ENCODE measurements around the gene OSBPL8.
"Not testable (repeated sequence)": the region's sequence is repeated elsewhere in the genome, so short reads cannot be mapped to it uniquely, and the experiment has no call there.

Gene OSBPL8

GRCh38 chr12:76383988-76384387, 175.6 kb downstream of the OSBPL8 start:
- no peak overlapping the region for H3K27ac ChIP-seq (replicated peaks; ENCODE audit: low read length)
- H2BK12ac ChIP-seq (ENCODE audit: low read length): no peak overlapping the region
- no CpG with 5 or more reads among the region's 3 CpGs for WGBS, 2 donors (ENCODE audit: extremely low coverage in 2 of 2, insufficient read length in 2 of 2, insufficient replicate concordance in 1 of 2)
- no peaks in the 10 kb centered on the region for H3K79me1 ChIP-seq (ENCODE audit: low read depth, low read length)
- no peak overlapping the region for H3K23ac ChIP-seq (ENCODE audit: low read depth, low read length, poor library complexity)
- no peak overlapping the region for H2BK5ac ChIP-seq (ENCODE audit: low read length)
- H3K9ac ChIP-seq (ENCODE audit: low read depth, low read length, poor library complexity): no peak overlapping the region
- H2AFZ ChIP-seq (ENCODE audit: low read length): no peak overlapping the region
- H4K8ac ChIP-seq (ENCODE audit: low read depth, low read length): no peak overlapping the region
- H3K14ac ChIP-seq (ENCODE audit: low read length): no peak overlapping the region
- H3K4me3 ChIP-seq (ENCODE audit: low read length in 2 of 2): no peak overlapping the region
- H3K4me2 ChIP-seq (ENCODE audit: insufficient read depth, low read length, poor library complexity, severe bottlenecking): no peak overlapping the region
- H3K36me3 ChIP-seq (replicated peaks in 1 of 2; ENCODE audit: control insufficient read depth in 2 of 2, insufficient read depth in 2 of 2, low read length in 2 of 2): peaks cover 5 to 78% of the 10 kb centered on the region in 2 donors
- no peak for DNase-seq (ENCODE audit: low spot score)
- no peak overlapping the region for H2AK5ac ChIP-seq (ENCODE audit: low read depth, low read length)
- no peaks in the 10 kb centered on the region for H3K4me1 ChIP-seq (ENCODE audit: control insufficient read depth in 2 of 2, insufficient read depth in 1 of 2, low read depth in 1 of 2, low read length in 2 of 2)
- H2BK15ac ChIP-seq (ENCODE audit: low read length): no peak overlapping the region
- no peak overlapping the region for H4K91ac ChIP-seq (ENCODE audit: low read depth, low read length, poor library complexity)
- no peak overlapping the region for H2BK120ac ChIP-seq (ENCODE audit: low read depth, low read length)
- no peaks in the 10 kb centered on the region for H3K27me3 ChIP-seq (ENCODE audit: control insufficient read depth in 3 of 3, insufficient read depth in 3 of 3, low read depth in 1 of 3, low read length in 3 of 3)
- H3K18ac ChIP-seq (ENCODE audit: low read length): no peak overlapping the region
- no peak overlapping the region for H3K4ac ChIP-seq (ENCODE audit: low read length)
- no peaks in the 10 kb centered on the region for H3K9me3 ChIP-seq (replicated peaks in 1 of 2; ENCODE audit: control insufficient read depth in 2 of 2, insufficient read depth in 1 of 2, low read depth in 1 of 2, low read length in 2 of 2)

- Histone ChIP-seq H4K8ac (ENCODE audit: low read depth, low read length) (no peak overlapping the region), H3K4me2 (ENCODE audit: insufficient read depth, low read length, poor library complexity, severe bottlenecking) (no peak overlapping the region), H2BK5ac (ENCODE audit: low read length) (no peak overlapping the region), H2BK120ac (ENCODE audit: low read depth, low read length) (no peak overlapping the region), H3K4me1 (ENCODE audit: control insufficient read depth in 2 of 2, insufficient read depth in 1 of 2, low read depth in 1 of 2, low read length in 2 of 2) (no peaks in the 10 kb centered on the region), H3K27ac (replicated peaks; ENCODE audit: low read length) (no peak overlapping the region), H2AK5ac (ENCODE audit: low read depth, low read length) (no peak overlapping the region), H3K9me3 (replicated peaks in 1 of 2; ENCODE audit: control insufficient read depth in 2 of 2, insufficient read depth in 1 of 2, low read depth in 1 of 2, low read length in 2 of 2) (no peaks in the 10 kb centered on the region), H3K4me3 (ENCODE audit: low read length in 2 of 2) (no peak overlapping the region), H3K14ac (ENCODE audit: low read length) (no peak overlapping the region), H3K27me3 (ENCODE audit: control insufficient read depth in 3 of 3, insufficient read depth in 3 of 3, low read depth in 1 of 3, low read length in 3 of 3) (no peaks in the 10 kb centered on the region), H3K4ac (ENCODE audit: low read length) (no peak overlapping the region), H3K23ac (ENCODE audit: low read depth, low read length, poor library complexity) (no peak overlapping the region), H3K36me3 (replicated peaks in 1 of 2; ENCODE audit: control insufficient read depth in 2 of 2, insufficient read depth in 2 of 2, low read length in 2 of 2) (peaks cover 2 to 77% of the 10 kb centered on the region in 2 donors), H3K9ac (ENCODE audit: low read depth, low read length, poor library complexity) (no peak overlapping the region), H3K18ac (ENCODE audit: low read length) (no peak overlapping the region), H2AFZ (ENCODE audit: low read length) (no peak overlapping the region), H2BK15ac (ENCODE audit: low read length) (no peak overlapping the region), H4K91ac (ENCODE audit: low read depth, low read length, poor library complexity) (no peak overlapping the region), H2BK12ac (ENCODE audit: low read length) (no peak overlapping the region), H3K79me1 (ENCODE audit: low read depth, low read length) (no peaks in the 10 kb centered on the region)
- WGBS, 2 donors (ENCODE audit: extremely low coverage in 2 of 2, insufficient read length in 2 of 2, insufficient replicate concordance in 1 of 2): no CpG with 5 or more reads among the region's 1 CpG
- DNase-seq (ENCODE audit: low spot score): no peak
These were observed 180.3 kb downstream of the OSBPL8 start for GRCh38 chr12:76379261-76379660.

- not testable (repeated sequence) for H3K4ac ChIP-seq (ENCODE audit: low read length); H3K14ac ChIP-seq (ENCODE audit: low read length); H2BK5ac ChIP-seq (ENCODE audit: low read length); H3K9me3 ChIP-seq (replicated peaks in 1 of 2; ENCODE audit: control insufficient read depth in 2 of 2, insufficient read depth in 1 of 2, low read depth in 1 of 2, low read length in 2 of 2); H3K18ac ChIP-seq (ENCODE audit: low read length); H3K27ac ChIP-seq (replicated peaks; ENCODE audit: low read length); H2BK15ac ChIP-seq (ENCODE audit: low read length); H3K9ac ChIP-seq (ENCODE audit: low read depth, low read length, poor library complexity); H3K4me2 ChIP-seq (ENCODE audit: insufficient read depth, low read length, poor library complexity, severe bottlenecking); H2AK5ac ChIP-seq (ENCODE audit: low read depth, low read length); H3K23ac ChIP-seq (ENCODE audit: low read depth, low read length, poor library complexity); H4K8ac ChIP-seq (ENCODE audit: low read depth, low read length); H4K91ac ChIP-seq (ENCODE audit: low read depth, low read length, poor library complexity); H3K4me1 ChIP-seq (ENCODE audit: control insufficient read depth in 2 of 2, insufficient read depth in 1 of 2, low read depth in 1 of 2, low read length in 2 of 2); H2BK120ac ChIP-seq (ENCODE audit: low read depth, low read length); DNase-seq (ENCODE audit: low spot score); H2BK12ac ChIP-seq (ENCODE audit: low read length); H3K27me3 ChIP-seq (ENCODE audit: control insufficient read depth in 3 of 3, insufficient read depth in 3 of 3, low read depth in 1 of 3, low read length in 3 of 3); H2AFZ ChIP-seq (ENCODE audit: low read length); H3K4me3 ChIP-seq (ENCODE audit: low read length in 2 of 2); H3K79me1 ChIP-seq (ENCODE audit: low read depth, low read length)
- H3K36me3 ChIP-seq (replicated peaks in 1 of 2; ENCODE audit: control insufficient read depth in 2 of 2, insufficient read depth in 2 of 2, low read length in 2 of 2): peaks cover 3 to 78% of the 10 kb centered on the region in 2 donors
- no CpG with 5 or more reads among the region's 1 CpG for WGBS, 2 donors (ENCODE audit: extremely low coverage in 2 of 2, insufficient read length in 2 of 2, insufficient replicate concordance in 1 of 2)
These were observed 182.7 kb downstream of the OSBPL8 start for GRCh38 chr12:76376876-76377275.

GRCh38 chr12:76375939-76376338, 183.6 kb downstream of the OSBPL8 start:
- Histone ChIP-seq H2BK12ac (ENCODE audit: low read length) (no peak overlapping the region), H3K9ac (ENCODE audit: low read depth, low read length, poor library complexity) (no peak overlapping the region), H2AFZ (ENCODE audit: low read length) (no peak overlapping the region), H3K4me1 (ENCODE audit: control insufficient read depth in 2 of 2, insufficient read depth in 1 of 2, low read depth in 1 of 2, low read length in 2 of 2) (no peaks in the 10 kb centered on the region), H3K14ac (ENCODE audit: low read length) (no peak overlapping the region), H2BK120ac (ENCODE audit: low read depth, low read length) (no peak overlapping the region), H2AK5ac (ENCODE audit: low read depth, low read length) (no peak overlapping the region), H3K36me3 (replicated peaks in 1 of 2; ENCODE audit: control insufficient read depth in 2 of 2, insufficient read depth in 2 of 2, low read length in 2 of 2) (peaks cover 3 to 83% of the 10 kb centered on the region in 2 donors), H4K8ac (ENCODE audit: low read depth, low read length) (no peak overlapping the region), H2BK15ac (ENCODE audit: low read length) (no peak overlapping the region), H3K9me3 (replicated peaks in 1 of 2; ENCODE audit: control insufficient read depth in 2 of 2, insufficient read depth in 1 of 2, low read depth in 1 of 2, low read length in 2 of 2) (no peaks in the 10 kb centered on the region), H2BK5ac (ENCODE audit: low read length) (no peak overlapping the region), H3K27ac (replicated peaks; ENCODE audit: low read length) (no peak overlapping the region), H3K23ac (ENCODE audit: low read depth, low read length, poor library complexity) (no peak overlapping the region), H3K4me2 (ENCODE audit: insufficient read depth, low read length, poor library complexity, severe bottlenecking) (no peak overlapping the region), H3K4ac (ENCODE audit: low read length) (no peak overlapping the region), H3K18ac (ENCODE audit: low read length) (no peak overlapping the region), H3K79me1 (ENCODE audit: low read depth, low read length) (no peaks in the 10 kb centered on the region), H4K91ac (ENCODE audit: low read depth, low read length, poor library complexity) (no peak overlapping the region), H3K27me3 (ENCODE audit: control insufficient read depth in 3 of 3, insufficient read depth in 3 of 3, low read depth in 1 of 3, low read length in 3 of 3) (no peaks in the 10 kb centered on the region), H3K4me3 (ENCODE audit: low read length in 2 of 2) (no peak overlapping the region)
- no peak for DNase-seq (ENCODE audit: low spot score)
